Anterior cingulate cortex (tissue), 58 donors: ENCODE data around the gene SPHK1.
"Not testable (repeated sequence)": the region's sequence is repeated elsewhere in the genome, so short reads cannot be mapped to it uniquely, and the experiment has no call there.

ENCODE experiments used
- DNase-seq, 58 donors: peaks; one replicate each; lab custom pipeline; 2025; lab: John Stamatoyannopoulos, UW

Gene SPHK1, protein sequence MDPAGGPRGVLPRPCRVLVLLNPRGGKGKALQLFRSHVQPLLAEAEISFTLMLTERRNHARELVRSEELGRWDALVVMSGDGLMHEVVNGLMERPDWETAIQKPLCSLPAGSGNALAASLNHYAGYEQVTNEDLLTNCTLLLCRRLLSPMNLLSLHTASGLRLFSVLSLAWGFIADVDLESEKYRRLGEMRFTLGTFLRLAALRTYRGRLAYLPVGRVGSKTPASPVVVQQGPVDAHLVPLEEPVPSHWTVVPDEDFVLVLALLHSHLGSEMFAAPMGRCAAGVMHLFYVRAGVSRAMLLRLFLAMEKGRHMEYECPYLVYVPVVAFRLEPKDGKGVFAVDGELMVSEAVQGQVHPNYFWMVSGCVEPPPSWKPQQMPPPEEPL

DNA sequence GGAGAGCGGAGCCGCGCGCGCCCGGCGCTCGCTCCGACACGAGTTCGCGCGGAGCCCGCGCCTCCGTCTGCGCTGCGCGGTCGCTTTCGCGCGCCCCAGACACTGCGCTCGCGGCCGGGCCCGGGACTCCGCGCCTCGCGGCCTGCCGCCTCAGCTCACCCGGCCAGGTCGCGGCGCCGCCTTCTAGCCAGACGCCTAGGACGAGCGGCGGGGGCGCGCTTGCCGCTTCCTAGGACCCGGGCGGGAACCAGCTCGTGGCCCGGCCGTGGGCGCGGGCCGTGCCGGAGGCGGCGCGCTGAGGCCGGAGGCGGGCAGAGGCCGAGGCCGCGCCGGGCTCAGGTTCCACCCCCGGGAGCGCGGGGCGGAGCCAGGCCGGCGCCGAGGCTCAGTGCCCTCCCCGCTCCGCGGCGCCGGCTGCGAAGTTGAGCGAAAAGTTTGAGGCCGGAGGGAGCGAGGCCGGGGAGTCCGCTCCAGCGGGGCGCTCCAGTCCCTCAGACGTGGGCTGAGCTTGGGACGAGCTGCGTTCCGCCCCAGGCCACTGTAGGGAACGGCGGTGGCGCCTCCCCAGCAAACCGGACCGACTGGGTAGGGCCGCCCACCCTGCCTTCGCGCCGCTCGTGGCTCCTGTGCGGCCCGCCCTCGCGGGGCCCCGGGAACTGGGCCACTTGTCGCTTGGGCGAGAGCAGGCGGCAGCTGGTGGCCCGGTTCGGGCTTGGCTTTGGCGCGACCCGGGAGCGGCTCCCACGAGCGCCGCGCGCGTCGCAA is at the start of gene SPHK1:
Gene SPHK1, plus strand, starts transcription at position 388 of the 765 bp plus-strand sequence. CDS start 1,036 bp downstream, outside the sequence.
- DNase-seq: peak in 7 of 58 donors; percentile 15 to 38 (median 30)

- DNase-seq: no peak
These were observed 48.6 kb upstream of the SPHK1 start for GRCh38 chr17:76335716-76336381.

GRCh38 chr17:76336756-76337412 is 47.5 kb upstream of the SPHK1 start:
- DNase-seq: no peak

- DNase-seq: no peak
These were observed 47.0 kb upstream of the SPHK1 start for GRCh38 chr17:76337413-76337777.

GRCh38 chr17:76341301-76341700 is 43.1 kb upstream of the SPHK1 start:
- DNase-seq: no peak

DNA sequence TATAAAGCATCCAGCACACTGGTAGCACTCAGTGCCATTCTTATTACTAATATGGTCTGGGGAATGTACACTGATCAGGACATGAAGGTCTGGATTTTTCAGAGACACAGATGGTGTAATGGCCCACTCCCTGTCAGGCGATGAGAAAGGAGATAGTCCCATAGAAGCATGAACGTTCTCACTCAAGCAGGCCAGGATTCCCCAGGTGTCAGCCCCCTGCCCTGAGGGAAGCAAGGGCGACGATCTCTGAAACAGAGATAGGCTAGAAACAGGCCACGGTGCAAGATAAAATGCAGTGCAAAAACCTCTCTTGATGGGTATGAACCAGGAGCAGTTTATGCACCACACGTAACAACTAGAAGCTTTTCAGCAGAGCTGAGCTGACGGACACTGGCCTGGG is 41.3 kb upstream of the SPHK1 start:
- DNase-seq: no peak

DNA sequence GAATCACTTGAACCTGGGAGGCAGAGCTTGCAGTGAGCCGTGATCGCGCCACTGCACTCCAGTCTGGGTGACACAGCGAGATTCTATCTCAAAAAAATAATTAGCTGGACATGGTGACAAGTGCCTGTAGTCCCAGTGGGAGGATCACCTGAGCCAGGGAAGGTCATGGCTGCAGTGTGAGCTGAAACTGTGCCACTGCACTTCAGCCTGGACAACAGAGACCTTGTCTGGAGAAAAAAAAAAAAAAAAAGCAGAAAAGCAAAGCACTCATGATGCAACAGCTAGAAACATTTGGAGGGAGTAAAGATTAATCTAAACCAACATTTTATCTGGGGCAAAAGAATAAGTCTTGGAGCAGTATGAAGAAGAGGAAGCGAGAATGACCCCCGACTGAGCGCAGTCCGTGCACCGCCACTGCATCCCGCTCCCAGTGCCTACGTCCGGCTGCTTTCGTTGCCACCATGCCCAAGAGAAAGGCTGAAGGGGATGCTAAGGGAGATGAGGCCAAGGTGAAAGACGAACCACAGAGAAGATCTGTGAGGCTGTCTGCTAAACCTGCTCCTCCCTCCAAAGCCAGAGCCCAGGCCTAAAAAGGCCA is 38.9 kb upstream of the SPHK1 start:
- no peak for DNase-seq

- DNase-seq: not testable (repeated sequence)
These were observed 37.5 kb upstream of the SPHK1 start for GRCh38 chr17:76346936-76347335.

GRCh38 chr17:76350463-76350862 is 33.9 kb upstream of the SPHK1 start:
- no peak for DNase-seq

DNA sequence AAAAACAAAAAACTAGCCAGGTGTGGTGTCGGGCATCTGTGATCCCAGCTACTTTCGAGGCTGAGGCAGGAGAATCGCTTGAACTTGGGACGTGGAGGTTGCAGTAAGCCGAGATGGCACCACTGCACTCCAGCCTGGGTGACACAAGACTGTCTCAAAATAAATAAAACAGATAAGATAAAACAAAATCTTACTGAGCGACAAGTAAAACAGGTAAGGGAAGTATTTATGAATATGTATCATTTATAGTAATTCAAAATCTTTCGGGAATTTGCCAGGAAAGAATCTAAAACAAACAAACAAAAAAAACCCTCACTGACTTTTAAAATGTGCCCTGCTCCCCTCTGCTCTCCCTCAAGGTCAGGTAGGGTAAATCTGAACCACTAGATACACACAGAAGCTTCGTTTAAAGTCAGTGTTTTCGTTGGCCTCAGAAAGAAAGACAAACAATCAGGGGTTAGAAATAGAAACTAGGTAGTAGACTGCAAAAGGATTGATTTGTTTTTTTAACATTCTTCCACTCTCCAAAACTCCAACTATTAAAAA is 32.8 kb upstream of the SPHK1 start:
- DNase-seq: no peak

- DNase-seq: peak in 9 of 58 donors; percentile 8 to 60 (median 32)
These were observed 31.3 kb upstream of the SPHK1 start for GRCh38 chr17:76353004-76353598.

DNA sequence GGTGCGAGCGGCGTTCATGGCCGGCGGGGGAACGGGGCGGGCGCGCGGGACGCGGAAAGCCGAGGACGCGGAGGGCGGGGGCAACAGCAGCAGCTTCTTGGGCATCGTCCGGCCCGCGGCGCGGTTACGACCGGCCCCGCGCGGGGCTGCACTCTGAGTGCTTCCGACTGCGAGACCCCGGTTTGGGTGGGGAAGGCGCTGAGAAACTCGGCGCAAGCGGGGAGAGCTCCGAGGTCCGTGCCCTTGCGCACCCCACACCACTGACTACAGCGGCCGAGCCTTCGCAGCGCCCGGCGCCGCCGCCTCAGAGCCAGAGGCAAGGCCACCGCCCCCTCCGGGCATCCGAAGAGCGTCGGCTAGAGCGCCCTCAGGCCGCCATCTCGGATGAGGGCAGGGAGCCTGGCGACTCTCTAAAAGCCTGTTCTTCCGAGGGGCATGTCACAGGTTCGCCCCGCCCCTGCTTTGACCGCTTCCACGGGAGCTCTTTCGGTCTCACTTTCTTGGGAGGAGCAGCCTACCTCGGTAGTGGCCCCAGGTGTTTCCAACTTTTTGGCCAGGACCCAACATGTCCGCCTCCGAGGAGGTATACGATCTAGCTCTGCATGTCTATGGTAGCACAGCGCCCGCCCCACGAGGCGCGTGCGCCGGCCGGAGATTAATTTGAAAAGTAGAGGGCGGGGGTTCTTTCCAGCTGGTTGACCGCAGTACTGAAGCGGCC is 30.7 kb upstream of the SPHK1 start, which contains the start of gene PRPSAP1:
Gene PRPSAP1, minus strand, starts transcription at position 318 of the 718 bp plus-strand sequence. Its CDS starts 213 bp downstream, at position 105.
- peak; percentile 20 to 97 (median 89) for DNase-seq

DNA sequence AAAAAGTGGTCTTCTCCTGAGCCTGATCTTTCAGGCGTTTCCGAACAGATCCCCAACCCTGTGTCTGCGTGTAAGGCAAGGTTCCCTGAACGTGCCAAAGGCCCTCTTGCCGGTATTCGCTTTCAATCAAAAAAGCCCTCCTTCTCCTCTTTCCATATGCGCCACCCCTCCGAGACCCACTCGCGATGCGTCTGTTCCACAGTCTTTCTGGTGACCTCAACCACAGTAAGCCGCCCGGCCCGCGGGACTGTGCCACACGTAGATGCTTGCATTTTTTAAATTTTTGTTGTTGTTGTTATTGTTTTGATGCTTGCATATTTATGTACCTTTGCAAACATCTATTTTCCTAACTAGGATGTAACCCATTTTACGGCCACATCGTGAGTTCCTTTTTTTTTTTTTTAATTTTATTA is 30.1 kb upstream of the SPHK1 start:
- DNase-seq: peak in 6 of 58 donors; percentile 31 to 66 (median 58)

DNA sequence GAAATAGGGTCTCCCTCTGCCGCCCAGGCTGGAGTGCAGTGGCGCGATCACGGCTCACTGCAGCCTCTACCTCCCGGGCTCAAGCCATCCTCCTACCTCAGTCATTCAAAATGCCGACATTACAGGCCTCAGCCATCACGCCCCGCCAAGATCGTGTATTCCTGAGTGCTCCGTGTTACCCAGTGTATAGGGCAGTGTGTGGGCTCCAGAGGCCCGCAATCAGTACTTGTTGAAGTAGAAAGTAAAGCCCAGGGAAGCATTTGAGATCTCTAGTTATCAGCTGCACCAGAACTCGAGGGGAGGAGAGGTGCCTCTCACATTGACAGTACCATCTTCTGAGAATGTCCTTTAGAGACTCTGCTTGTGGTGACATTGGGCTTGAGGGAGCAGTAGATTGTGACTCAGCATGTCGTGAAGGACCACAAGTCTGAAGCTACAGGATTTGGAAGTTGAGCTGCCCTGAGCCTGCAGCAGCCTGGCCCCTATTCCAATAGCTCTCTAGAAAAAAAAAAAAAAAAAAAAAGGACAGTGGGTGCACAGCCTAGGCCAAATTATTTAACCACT is 29.6 kb upstream of the SPHK1 start:
- no peak for DNase-seq

DNA sequence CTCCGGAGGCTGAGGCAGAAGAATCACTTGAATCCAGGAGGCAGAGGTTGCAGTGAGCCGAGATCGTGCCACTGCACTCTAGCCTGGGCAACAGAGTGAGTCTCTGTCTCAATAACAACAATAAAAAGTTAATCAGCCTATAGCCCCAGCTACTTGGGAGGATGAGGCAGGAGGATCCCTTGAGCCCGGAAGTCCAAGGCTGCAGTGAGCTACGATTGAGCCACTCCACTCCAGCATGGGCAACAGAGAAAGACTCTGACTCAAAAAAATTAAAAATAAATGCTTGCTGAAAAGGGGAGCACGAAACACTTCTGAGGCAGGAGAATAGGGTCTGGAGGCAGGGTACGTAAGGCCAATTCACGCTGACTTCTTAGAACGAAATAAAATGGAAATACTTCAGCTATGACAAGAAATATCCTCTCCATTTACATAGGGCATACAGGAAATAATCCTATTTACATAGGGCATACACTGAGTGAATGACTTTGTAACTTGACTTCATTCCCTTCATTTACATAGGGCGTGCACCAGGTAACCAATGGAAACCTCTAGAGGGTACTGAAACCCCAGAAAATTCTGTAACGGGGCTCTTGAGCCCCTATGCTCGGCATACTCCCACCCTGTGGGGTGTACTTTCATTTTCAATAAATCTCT is 27.5 kb upstream of the SPHK1 start:
- DNase-seq: no peak

DNA sequence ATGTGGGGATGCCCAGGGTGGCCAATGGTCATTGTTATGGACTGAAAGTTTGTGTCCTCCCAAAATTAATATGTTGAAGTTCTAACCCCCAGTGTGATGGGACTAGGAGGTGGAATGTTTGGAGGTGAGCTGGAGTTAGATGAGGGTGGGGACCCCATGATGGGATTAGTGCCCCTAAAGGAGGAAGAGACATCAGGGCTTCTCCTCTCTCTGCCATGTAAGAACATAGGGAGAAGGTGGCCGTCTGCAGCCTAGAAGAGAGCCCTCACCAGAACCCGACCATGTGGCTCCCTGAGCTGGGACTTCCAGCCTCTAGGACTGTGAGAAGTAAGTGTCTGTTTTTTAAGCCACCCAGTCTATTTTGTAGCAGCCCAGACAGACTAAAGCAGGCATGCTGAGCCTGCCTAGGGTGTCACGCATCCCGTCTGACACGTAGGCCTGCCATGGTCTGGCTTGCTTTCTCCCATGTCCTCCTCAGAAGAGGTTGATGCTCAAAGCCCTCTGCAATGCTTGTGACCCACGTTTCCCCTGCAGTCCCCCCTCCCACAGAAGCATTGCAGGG is 26.7 kb upstream of the SPHK1 start:
- no peak for DNase-seq

GRCh38 chr17:76359375-76359774 is 25.0 kb upstream of the SPHK1 start:
- no peak for DNase-seq
